NK-92 (cell line): ENCODE measurements around the gene RARS1.

ENCODE experiments used
- DNase-seq: peaks from one replicate; lab custom pipeline; 2025; ENCODE audit not compliant: unreplicated experiment; lab: John Stamatoyannopoulos, UW

Gene RARS1

GRCh38 chr5:168553377-168554130, 67.3 kb downstream of the RARS1 start:
- DNase-seq, result no peak

GRCh38 chr5:168557389-168557788, 71.1 kb downstream of the RARS1 start:
- DNase-seq, result no peak

DNA sequence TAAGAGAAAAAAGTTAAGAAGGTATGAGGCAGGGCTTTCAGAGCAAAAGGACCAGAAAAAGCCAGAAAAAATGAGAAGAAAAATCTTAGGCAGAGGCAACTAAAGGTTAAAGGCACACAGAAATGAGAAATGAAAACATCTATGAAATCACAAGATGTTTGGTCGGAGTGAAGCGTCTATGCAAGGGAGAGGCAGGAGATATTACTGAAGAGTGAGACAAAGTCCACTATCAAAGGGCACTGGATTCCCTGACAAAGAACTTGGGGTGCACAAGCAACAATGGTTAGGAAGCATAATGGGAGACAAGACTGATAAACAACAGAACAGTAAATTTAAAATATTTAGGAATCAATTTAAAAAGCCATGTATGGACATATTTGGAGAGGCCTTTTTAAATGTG, 76.0 kb downstream of the RARS1 start:
- DNase-seq, result no peak

- no peak for DNase-seq
Measured at GRCh38 chr5:168563959-168564358, 77.7 kb downstream of the RARS1 start.

GRCh38 chr5:168568738-168569137, 82.5 kb downstream of the RARS1 start:
- DNase-seq, result no peak
